ENCODE measurements around the gene SMARCA4.

SMARCA4 gene

DNA sequence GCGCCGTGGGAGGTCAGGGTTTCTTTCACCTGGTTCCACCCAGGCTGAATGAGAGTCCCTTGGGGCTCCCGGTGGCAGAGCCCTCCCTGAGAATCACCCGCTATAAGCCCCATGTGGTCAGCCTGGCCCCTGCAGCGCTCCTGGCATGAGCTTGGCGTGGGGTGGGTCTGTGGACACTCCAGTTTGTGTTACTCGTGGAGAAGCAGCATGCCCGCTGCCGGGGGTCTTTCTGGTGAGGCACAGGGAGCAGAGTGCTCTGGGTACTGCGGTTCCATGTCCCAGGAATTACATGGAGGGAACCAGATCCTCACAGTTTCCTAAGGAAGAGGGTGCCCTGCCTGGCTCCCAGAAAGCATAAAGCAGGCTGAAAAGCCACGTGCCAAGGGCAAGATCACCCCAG lies 62.2 kb downstream of the SMARCA4 start:
- no peak overlapping the region for H3K27ac ChIP-seq
- TF ChIP-seq, protein P1, sequence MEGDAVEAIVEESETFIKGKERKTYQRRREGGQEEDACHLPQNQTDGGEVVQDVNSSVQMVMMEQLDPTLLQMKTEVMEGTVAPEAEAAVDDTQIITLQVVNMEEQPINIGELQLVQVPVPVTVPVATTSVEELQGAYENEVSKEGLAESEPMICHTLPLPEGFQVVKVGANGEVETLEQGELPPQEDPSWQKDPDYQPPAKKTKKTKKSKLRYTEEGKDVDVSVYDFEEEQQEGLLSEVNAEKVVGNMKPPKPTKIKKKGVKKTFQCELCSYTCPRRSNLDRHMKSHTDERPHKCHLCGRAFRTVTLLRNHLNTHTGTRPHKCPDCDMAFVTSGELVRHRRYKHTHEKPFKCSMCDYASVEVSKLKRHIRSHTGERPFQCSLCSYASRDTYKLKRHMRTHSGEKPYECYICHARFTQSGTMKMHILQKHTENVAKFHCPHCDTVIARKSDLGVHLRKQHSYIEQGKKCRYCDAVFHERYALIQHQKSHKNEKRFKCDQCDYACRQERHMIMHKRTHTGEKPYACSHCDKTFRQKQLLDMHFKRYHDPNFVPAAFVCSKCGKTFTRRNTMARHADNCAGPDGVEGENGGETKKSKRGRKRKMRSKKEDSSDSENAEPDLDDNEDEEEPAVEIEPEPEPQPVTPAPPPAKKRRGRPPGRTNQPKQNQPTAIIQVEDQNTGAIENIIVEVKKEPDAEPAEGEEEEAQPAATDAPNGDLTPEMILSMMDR (conservative IDR thresholded peaks at IDR 0.05) = no peak
- TF ChIP-seq ZFX (IDR thresholded peaks at IDR 0.05) = no peak

DNA sequence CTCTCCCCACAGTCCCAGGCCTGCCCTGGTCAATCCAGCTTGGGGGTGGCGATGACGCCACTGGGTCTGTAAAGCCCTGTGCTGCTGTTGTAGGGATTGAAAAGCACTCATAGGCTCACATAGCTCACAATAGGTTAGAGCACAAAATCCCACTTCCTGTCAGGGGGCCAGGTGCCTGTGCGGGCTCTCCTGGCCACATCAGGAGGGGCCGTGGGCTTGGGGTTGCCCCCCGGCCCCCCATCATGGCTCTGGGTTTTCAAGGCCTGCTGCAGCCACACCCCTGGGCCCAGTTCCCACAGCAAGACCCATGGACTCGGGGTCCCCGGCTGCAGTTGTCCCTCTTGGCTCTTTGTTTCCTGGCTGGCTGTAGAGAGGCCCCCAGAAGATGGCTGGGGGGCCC lies 62.9 kb downstream of the SMARCA4 start:
- H3K27ac ChIP-seq = no peak overlapping the region
- TF ChIP-seq ZFX (IDR thresholded peaks at IDR 0.05) = no peak
- TF ChIP-seq, protein P1 (conservative IDR thresholded peaks at IDR 0.05) = no peak

DNA sequence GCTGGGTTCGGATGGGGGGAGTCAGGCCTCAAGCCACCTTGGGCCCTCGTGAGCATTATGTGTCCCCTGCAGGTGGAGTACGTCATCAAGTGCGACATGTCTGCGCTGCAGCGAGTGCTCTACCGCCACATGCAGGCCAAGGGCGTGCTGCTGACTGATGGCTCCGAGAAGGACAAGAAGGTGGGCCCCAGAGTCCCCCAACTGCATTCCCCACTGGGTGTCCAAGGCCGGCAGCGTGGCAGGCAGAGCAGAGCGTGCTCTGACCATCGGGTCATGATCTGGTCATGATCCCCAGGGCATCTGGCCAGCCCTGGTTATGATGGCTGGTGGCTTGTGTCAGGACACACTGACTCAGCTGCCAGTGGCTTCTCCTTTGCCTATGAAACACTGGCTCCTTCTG lies 63.4 kb downstream of the SMARCA4 start:
- TF ChIP-seq, protein P1 (conservative IDR thresholded peaks at IDR 0.05) = no peak
- TF ChIP-seq ZFX (IDR thresholded peaks at IDR 0.05) = no peak
- no peak overlapping the region for H3K27ac ChIP-seq

DNA sequence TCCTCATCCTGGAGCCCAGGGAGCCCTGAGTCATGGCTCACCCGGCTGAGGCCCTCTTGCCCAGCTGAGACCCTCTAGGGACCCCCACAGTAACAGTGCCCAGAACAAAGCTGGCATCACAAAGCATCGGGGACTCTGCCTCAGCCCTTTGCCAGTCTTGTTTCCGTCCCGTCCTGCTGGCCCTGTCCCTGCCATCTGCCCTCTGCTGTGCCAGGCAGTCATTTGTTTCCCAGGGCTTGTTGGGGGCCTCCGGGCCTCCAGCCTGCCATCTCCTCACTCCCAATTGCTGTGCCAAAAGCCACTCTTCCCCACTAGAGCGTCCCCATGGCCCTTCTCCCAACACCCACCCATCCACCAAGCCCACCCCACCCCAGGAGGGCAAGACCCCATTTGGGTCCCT lies 64.2 kb downstream of the SMARCA4 start:
- H3K27ac ChIP-seq = no peak overlapping the region
- TF ChIP-seq ZFX (IDR thresholded peaks at IDR 0.05) = no peak
- TF ChIP-seq, protein P1 (conservative IDR thresholded peaks at IDR 0.05) = no peak

DNA sequence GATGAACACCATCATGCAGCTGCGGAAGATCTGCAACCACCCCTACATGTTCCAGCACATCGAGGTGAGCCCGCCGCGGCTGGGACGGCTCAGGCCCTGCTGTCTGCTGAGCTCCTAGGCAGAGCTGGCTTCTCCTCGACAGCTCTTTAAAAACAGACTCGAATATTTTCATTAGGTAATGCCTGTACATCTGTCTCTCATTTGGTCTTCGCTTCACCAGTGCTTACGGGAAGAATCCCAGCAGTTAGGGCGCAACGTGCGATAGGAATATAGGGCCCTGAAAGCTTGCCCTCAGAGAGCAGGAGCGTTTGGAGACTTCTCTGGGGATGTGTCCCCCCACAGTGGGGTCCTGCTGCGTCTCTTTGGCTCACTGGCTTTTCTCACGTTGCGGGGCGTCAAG lies 64.6 kb downstream of the SMARCA4 start:
- H3K27ac ChIP-seq = no peak overlapping the region
- TF ChIP-seq, protein P1 (conservative IDR thresholded peaks at IDR 0.05) = no peak
- TF ChIP-seq ZFX (IDR thresholded peaks at IDR 0.05) = no peak

DNA sequence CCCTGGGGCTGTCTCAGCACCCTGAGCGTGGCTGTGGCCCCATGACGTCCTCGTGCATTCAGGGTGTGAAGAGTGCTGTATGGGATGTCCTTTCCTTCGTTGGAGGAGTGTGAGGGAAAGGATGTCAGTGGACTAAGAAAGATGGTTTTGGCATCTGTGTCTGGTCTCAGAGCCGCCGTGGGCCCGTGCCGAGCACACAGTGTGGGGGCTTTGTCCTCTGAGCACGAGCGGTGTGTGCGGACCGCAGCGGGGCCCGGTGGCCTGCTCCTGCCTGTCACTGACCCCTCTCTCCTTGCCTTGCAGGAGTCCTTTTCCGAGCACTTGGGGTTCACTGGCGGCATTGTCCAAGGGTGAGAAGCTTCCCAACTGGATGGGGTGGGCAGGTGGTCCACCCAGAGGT lies 65.2 kb downstream of the SMARCA4 start:
- TF ChIP-seq, protein P1 (conservative IDR thresholded peaks at IDR 0.05) = no peak
- TF ChIP-seq ZFX (IDR thresholded peaks at IDR 0.05) = no peak
- no peak overlapping the region for H3K27ac ChIP-seq

DNA sequence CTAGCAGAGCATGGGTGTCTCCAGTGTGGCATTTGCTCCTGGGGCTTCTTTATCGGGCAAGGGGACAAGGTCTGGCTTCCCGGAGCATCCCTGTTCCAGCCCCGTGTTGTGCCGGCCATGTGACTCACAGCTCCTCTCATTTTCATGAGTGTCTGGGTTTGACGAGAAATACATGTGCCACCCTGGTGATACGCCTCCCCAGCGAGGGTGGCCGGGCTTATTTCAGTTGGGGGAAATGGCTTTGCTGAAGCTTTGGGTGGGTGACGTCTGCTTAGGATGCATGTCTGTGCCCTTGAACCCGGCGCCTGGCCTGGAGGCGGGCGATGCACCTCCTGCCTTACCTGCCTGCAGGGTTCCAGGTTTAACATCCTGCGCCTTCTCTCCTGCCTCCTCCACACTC lies 66.6 kb downstream of the SMARCA4 start:
- no peak overlapping the region for H3K27ac ChIP-seq
- TF ChIP-seq, protein P1 (conservative IDR thresholded peaks at IDR 0.05) = no peak
- TF ChIP-seq ZFX (IDR thresholded peaks at IDR 0.05) = no peak

Measured in C4-2B (cell line).